Measurements from ENCODE around the gene BOLA2B. TPM values are rescaled to one million over a fixed set of nuclear protein-coding genes. Genes with fewer than 3 reads are reported as not detected.
A peak's percentile ranks its signal among the peaks of the same experiment; 100 is the strongest.

Gene BOLA2B
- total and polyA plus RNA-seq, 2 of the 4 experiments (the other 2 are of a cell fraction): 121 to 301 TPM

GRCh38 chr16:30184096-30184890, 9.2 kb downstream of the BOLA2B start:
- Histone ChIP-seq H3K56ac (ENCODE audit: extremely low read depth, insufficient read depth, low read length) (no peak overlapping the region), H3K23ac (ENCODE audit: low read depth, low read length) (no peak overlapping the region), H2AK5ac (ENCODE audit: low read depth, low read length) (no peak overlapping the region), H3K4ac (ENCODE audit: low read depth, low read length) (no peak overlapping the region), H3K9me1 (ENCODE audit: insufficient read depth, low read length) (no peaks in the 10 kb centered on the region), H2BK5ac (ENCODE audit: low read depth, low read length, poor library complexity, severe bottlenecking) (no peak overlapping the region), H4K8ac (ENCODE audit: low read depth in 2 of 2, low read length in 2 of 2) (no peak overlapping the region; a peak in 1 of 4 replicates), H3K79me1 (ENCODE audit: low read depth in 1 of 2, low read length in 2 of 2) (peaks cover 0 to 7% of the 10 kb centered on the region in 2 experiments; a peak in 2 of 4 replicates), H2BK20ac (ENCODE audit: low read depth, low read length) (no peak overlapping the region), H3K9ac (ENCODE audit: low read depth, low read length) (no peak overlapping the region), H2AK9ac (replicated peaks; ENCODE audit: low read depth, low read length, poor library complexity) (peak overlapping the region; percentile 82), H3K18ac (ENCODE audit: low read depth, low read length) (no peak overlapping the region), H3K4me3 (ENCODE audit: insufficient read depth, low read depth, low read length) (no peak overlapping the region), H3K36me3 (ENCODE audit: control insufficient read depth, insufficient read depth, low read length) (peaks cover 1% of the 10 kb centered on the region; the same call in 1 of the 2 replicates), H3K4me1 (ENCODE audit: control insufficient read depth, insufficient read depth, low read length) (peaks cover 2% of the 10 kb centered on the region; the same call in 1 of the 2 replicates), H4K5ac (ENCODE audit: low read depth, low read length) (no peak overlapping the region), H2AFZ (replicated peaks; ENCODE audit: low read length, poor library complexity) (peak overlapping the region; percentile 75), H2BK15ac (ENCODE audit: low read depth, low read length) (no peak overlapping the region), H3K9me3 (ENCODE audit: control insufficient read depth, insufficient read depth, low read length) (no peaks in the 10 kb centered on the region), H4K20me1 (ENCODE audit: insufficient read depth, low read length) (no peaks in the 10 kb centered on the region; the same call in 1 of the 2 replicates), H3K4me2 (ENCODE audit: low read depth, low read length) (no peak overlapping the region), H3K14ac (replicated peaks; ENCODE audit: low read depth, low read length) (no peak overlapping the region), H3K27ac (ENCODE audit: insufficient read depth, low read length) (no peak overlapping the region), H3K27me3 (ENCODE audit: control insufficient read depth, insufficient read depth, low read length) (no peaks in the 10 kb centered on the region), H2BK120ac (ENCODE audit: low read depth, low read length) (no peak overlapping the region), H4K91ac (ENCODE audit: insufficient read depth, low read depth, low read length) (no peak overlapping the region)
- DNase-seq: no peak
- dilution Hi-C loops (cut with HindIII; ENCODE audit: low sequenced_read_pairs, unreplicated experiment): no loop called here
- BruUV-seq (replicated peaks): no TSS peak
- ChIA-PET POLR2A (ENCODE audit: unreplicated experiment) (no interaction called here), CTCF (no interaction called here)
- ATAC-seq (ENCODE audit: low read depth): no peak
- 65% methylated on average over 7 of the region's 24 CpGs; no CpG with 5 or more reads in 1 of the 2 experiments for WGBS, 2 experiments (ENCODE audit: extremely low coverage in 2 of 2, insufficient read length in 1 of 2)
- in situ Hi-C loops (cut with MboI; ENCODE audit: low sequenced_read_pairs): loop anchor here (25.0 kb wide), 1 partner anchor 228 kb away; the partner anchor contains the start of gene ZNF771
- TF ChIP-seq POLR2A (IDR thresholded peaks at IDR 0.05; ENCODE audit: low read depth, low read length) (no peak), USF2 (IDR thresholded peaks at IDR 0.05; ENCODE audit: low read depth, low read length) (no peak), SMC3 (IDR thresholded peaks at IDR 0.05; ENCODE audit: low read depth, low read length) (no peak), MAFK (IDR thresholded peaks at IDR 0.05; ENCODE audit: low read depth, low read length) (no peak), CTCF (conservative IDR thresholded peaks at IDR 0.05; ENCODE audit: low read depth, low read length) (no peak), NFE2L2 (IDR thresholded peaks at IDR 0.05; ENCODE audit: low read depth, low read length) (no peak), CHD1 (IDR thresholded peaks at IDR 0.05; ENCODE audit: low read depth, low read length) (no peak), BHLHE40 (IDR thresholded peaks at IDR 0.05; ENCODE audit: low read depth, low read length) (no peak)
- intact Hi-C loops (cut with micrococcal nuclease): no loop called here

All from IMR-90 (cell line).